Endothelial cell (in vitro differentiated cells): ENCODE measurements around the gene HYDIN. TPM values are rescaled to one million over a fixed set of nuclear protein-coding genes. Genes with fewer than 3 reads are reported as not detected.

ENCODE experiments used
- DNase-seq: peaks from one replicate; pipeline ENCODE4 v3.0.0; 2021; ENCODE audit warnings: low spot score
- H3K27ac Mint-ChIP-seq: one replicate; pipeline ENCODE4 v1.8.0; 2021; ENCODE audit warnings: mixed read lengths, inconsistent platforms; ENCODE audit not compliant: unreplicated experiment
- H3K27me3 Mint-ChIP-seq: one replicate; pipeline ENCODE4 v1.8.0; 2021; ENCODE audit warnings: mild to moderate bottlenecking, moderate library complexity, mixed read lengths, inconsistent platforms; ENCODE audit not compliant: unreplicated experiment
- H3K36me3 Mint-ChIP-seq: one replicate; pipeline ENCODE4 v1.8.0; 2021; ENCODE audit warnings: mild to moderate bottlenecking, low read depth, mixed read lengths, inconsistent platforms; ENCODE audit not compliant: unreplicated experiment
- H3K4me1 Mint-ChIP-seq: one replicate; pipeline ENCODE4 v1.8.0; 2021; ENCODE audit warnings: mild to moderate bottlenecking, mixed read lengths, inconsistent platforms; ENCODE audit not compliant: unreplicated experiment
- H3K4me3 Mint-ChIP-seq: one replicate; pipeline ENCODE4 v1.8.0; 2021; ENCODE audit warnings: mild to moderate bottlenecking, mixed read lengths, inconsistent platforms; ENCODE audit not compliant: unreplicated experiment
- H3K9me3 Mint-ChIP-seq: one replicate; pipeline ENCODE4 v1.8.0; 2021; ENCODE audit warnings: mixed read lengths, inconsistent platforms; ENCODE audit not compliant: unreplicated experiment
- total RNA-seq: library from RNA; stranded (reverse); fragmentation: NEBNext Ultra II Directional; extraction: Animal tissue kit (Norgen Biotek cat#: 25700); gene quantifications from one replicate; pipeline ENCODE4 v1.2.1, GENCODE V29; 2021; ENCODE audit not compliant: unreplicated experiment
- TF ChIP-seq, protein P1 (sequence below): fragments of 200-600 bp; sonication (generic); IDR thresholded peaks from one replicate; pipeline ENCODE4 v1.5.0; 2021; ENCODE audit warnings: antibody characterized with exemption; ENCODE audit not compliant: unreplicated experiment

The HYDIN gene
- total RNA-seq, 1 donor from 2014 or later: 2.5 TPM

DNA sequence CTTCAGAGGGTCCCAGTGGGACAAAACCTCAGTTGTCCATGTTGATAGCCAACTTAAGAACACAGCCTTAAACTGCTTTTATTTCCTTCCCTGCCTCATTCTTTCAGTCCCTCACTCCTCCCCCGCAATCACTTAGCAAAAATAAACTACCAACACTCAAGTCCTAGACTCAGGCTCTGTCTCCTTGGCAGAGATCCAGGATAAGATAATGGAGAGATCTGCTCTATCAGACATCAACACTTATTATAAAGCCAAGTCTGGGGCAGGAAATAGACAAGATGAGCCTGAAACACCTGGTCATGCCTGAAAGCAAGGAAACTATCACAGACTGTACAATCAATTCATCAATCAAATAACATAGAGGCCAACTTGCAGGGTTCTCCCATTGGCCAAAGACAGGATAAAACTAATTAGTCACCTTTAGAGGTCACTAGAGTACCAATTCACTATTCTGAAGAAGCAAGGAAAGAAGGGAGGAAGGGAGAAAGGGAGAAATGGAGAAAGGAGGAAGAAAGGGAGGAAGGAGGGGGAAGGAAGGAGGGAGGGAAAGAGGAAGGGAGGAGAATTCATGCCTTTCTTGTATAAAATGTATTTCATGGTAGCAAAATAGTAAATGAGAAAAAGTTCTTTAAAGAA lies 15.7 kb downstream of the HYDIN start:
- Mint-ChIP-seq H3K4me1 (peaks cover 6% of the 10 kb centered on the region), H3K27ac (no peak overlapping the region), H3K36me3 (peaks cover 3% of the 10 kb centered on the region), H3K27me3 (no peaks in the 10 kb centered on the region), H3K9me3 (no peaks in the 10 kb centered on the region), H3K4me3 (no peak overlapping the region)
- DNase-seq: no peak
- TF ChIP-seq, protein P1, sequence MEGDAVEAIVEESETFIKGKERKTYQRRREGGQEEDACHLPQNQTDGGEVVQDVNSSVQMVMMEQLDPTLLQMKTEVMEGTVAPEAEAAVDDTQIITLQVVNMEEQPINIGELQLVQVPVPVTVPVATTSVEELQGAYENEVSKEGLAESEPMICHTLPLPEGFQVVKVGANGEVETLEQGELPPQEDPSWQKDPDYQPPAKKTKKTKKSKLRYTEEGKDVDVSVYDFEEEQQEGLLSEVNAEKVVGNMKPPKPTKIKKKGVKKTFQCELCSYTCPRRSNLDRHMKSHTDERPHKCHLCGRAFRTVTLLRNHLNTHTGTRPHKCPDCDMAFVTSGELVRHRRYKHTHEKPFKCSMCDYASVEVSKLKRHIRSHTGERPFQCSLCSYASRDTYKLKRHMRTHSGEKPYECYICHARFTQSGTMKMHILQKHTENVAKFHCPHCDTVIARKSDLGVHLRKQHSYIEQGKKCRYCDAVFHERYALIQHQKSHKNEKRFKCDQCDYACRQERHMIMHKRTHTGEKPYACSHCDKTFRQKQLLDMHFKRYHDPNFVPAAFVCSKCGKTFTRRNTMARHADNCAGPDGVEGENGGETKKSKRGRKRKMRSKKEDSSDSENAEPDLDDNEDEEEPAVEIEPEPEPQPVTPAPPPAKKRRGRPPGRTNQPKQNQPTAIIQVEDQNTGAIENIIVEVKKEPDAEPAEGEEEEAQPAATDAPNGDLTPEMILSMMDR: no peak

GRCh38 chr16:71205482-71206131 lies 24.9 kb downstream of the HYDIN start:
- H3K36me3 Mint-ChIP-seq: peaks cover 13% of the 10 kb centered on the region
- peaks cover 4% of the 10 kb centered on the region for H3K9me3 Mint-ChIP-seq
- no peak for DNase-seq
- no peaks in the 10 kb centered on the region for H3K4me1 Mint-ChIP-seq
- H3K27me3 Mint-ChIP-seq: peaks cover 3% of the 10 kb centered on the region
- no peak overlapping the region for H3K4me3 Mint-ChIP-seq
- TF ChIP-seq, protein P1: no peak
- H3K27ac Mint-ChIP-seq: no peak overlapping the region

GRCh38 chr16:71203631-71204030 lies 26.9 kb downstream of the HYDIN start:
- Mint-ChIP-seq H3K4me3 (no peak overlapping the region), H3K4me1 (no peaks in the 10 kb centered on the region), H3K9me3 (peaks cover 9% of the 10 kb centered on the region), H3K36me3 (peaks cover 5% of the 10 kb centered on the region), H3K27ac (no peak overlapping the region), H3K27me3 (peaks cover 3% of the 10 kb centered on the region)
- DNase-seq: no peak
- TF ChIP-seq, protein P1: no peak

DNA sequence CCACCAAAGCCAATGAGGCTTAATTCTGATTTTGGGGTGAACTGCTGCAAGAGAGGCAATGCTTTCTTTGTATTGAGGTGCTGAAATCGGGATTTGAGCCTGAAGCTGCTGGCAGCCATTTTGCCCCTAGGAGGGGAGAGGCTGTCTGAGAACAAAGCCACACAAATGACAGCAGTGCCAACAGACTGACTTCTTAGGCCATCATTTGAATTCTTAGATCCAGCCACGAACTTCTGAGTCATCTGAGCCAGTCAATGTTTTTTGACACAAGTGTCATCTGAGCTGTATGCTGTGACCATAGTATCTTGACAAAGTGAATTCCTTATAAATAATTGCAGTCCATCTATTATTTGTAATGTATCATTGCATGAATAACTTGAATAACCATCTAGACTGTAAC lies 29.0 kb downstream of the HYDIN start:
- Mint-ChIP-seq H3K4me3 (no peak overlapping the region), H3K9me3 (peaks cover 5% of the 10 kb centered on the region), H3K27me3 (peaks cover 3% of the 10 kb centered on the region), H3K4me1 (no peaks in the 10 kb centered on the region), H3K36me3 (no peaks in the 10 kb centered on the region), H3K27ac (no peak overlapping the region)
- TF ChIP-seq, protein P1: no peak
- no peak for DNase-seq

GRCh38 chr16:71201054-71201453 lies 29.5 kb downstream of the HYDIN start:
- TF ChIP-seq, protein P1: no peak
- Mint-ChIP-seq H3K27me3 (no peaks in the 10 kb centered on the region), H3K36me3 (no peaks in the 10 kb centered on the region), H3K4me1 (no peaks in the 10 kb centered on the region), H3K27ac (no peak overlapping the region), H3K9me3 (peaks cover 5% of the 10 kb centered on the region), H3K4me3 (no peak overlapping the region)
- DNase-seq: no peak
